Measurements from ENCODE around the gene ZNF100. TPM values are rescaled to one million over a fixed set of nuclear protein-coding genes. Genes with fewer than 3 reads are reported as not detected.
"Not testable (repeated sequence)": the region's sequence is repeated elsewhere in the genome, so short reads cannot be mapped to it uniquely, and the experiment has no call there.

ZNF100 gene
- total and polyA plus RNA-seq, 2 experiments from 2014 or later: 2.6 to 4.1 TPM

GRCh38 chr19:21786936-21787335 lies 19.6 kb upstream of the ZNF100 start:
- Histone ChIP-seq H3K9me3 (ENCODE audit: low read depth) (no peaks in the 10 kb centered on the region), H3K9ac (no peak overlapping the region), H3K27ac (no peak overlapping the region), H3K4me3 (no peak overlapping the region), H3K4me2 (ENCODE audit: unreplicated experiment) (no peak overlapping the region), H3F3A (ENCODE audit: insufficient read depth) (no peaks in the 10 kb centered on the region), H2AFZ (no peak overlapping the region), H3K79me2 (ENCODE audit: insufficient read depth) (no peaks in the 10 kb centered on the region), H3K9me2 (ENCODE audit: insufficient read depth) (no peaks in the 10 kb centered on the region), H4K20me1 (ENCODE audit: insufficient read depth) (no peaks in the 10 kb centered on the region), H3K36me3 (ENCODE audit: low read depth) (no peaks in the 10 kb centered on the region), H3K4me1 (ENCODE audit: insufficient read depth) (no peaks in the 10 kb centered on the region), H3K27me3 (replicated peaks; ENCODE audit: insufficient read depth) (no peaks in the 10 kb centered on the region)
- in situ Hi-C loops (cut with MboI): no loop called here
- 52 to 59% methylated on average over 3 of the region's 3 CpGs for WGBS, 2 experiments (ENCODE audit: low coverage in 1 of 2, low lambda C conversion rate in 2 of 2, missing lambda C conversion rate in 2 of 2)
- no peak for TF ChIP-seq EZH2phosphoT487 (IDR thresholded peaks at IDR 0.05; ENCODE audit: insufficient read depth, low read depth)
- TF ChIP-seq EZH2 (IDR thresholded peaks at IDR 0.05; ENCODE audit: insufficient read depth, poor library complexity, severe bottlenecking): no peak
- no peak for DNase-seq

DNA sequence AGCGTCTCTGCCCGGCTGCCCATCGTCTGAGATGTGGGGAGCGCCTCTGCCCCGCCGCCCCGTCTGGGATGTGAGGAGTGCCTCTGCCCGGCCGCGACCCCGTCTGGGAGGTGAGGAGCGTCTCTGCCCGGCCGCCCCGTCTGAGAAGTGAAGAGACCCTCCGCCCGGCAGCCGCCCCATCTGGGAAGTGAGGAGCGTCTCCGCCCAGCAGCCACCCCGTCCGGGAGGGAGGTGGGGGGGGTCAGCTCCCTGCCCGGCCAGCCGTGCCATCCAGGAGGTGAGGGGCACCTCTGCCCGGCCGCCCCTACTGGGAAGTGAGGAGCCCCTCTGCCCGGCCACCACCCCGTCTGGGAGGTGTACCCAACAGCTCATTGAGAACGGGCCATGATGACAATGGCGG lies 8.4 kb upstream of the ZNF100 start:
- H3K4me1 ChIP-seq (ENCODE audit: insufficient read depth); H3K4me2 ChIP-seq (ENCODE audit: unreplicated experiment); in situ Hi-C loops (cut with MboI); H4K20me1 ChIP-seq (ENCODE audit: insufficient read depth); H3K79me2 ChIP-seq (ENCODE audit: insufficient read depth); H3K27me3 ChIP-seq (replicated peaks; ENCODE audit: insufficient read depth); H3K9me3 ChIP-seq (ENCODE audit: low read depth); DNase-seq; H3F3A ChIP-seq (ENCODE audit: insufficient read depth); H3K36me3 ChIP-seq (ENCODE audit: low read depth); H2AFZ ChIP-seq; H3K9ac ChIP-seq; H3K4me3 ChIP-seq; H3K9me2 ChIP-seq (ENCODE audit: insufficient read depth); H3K27ac ChIP-seq: not testable (repeated sequence)
- 67 to 68% methylated on average over 13 to 17 of the region's 30 CpGs for WGBS, 2 experiments (ENCODE audit: low coverage in 1 of 2, low lambda C conversion rate in 2 of 2, missing lambda C conversion rate in 2 of 2)

GRCh38 chr19:21766705-21767064 lies 694 bp downstream of the ZNF100 start:
- H4K20me1 ChIP-seq (ENCODE audit: insufficient read depth); H3K36me3 ChIP-seq (ENCODE audit: low read depth); H3F3A ChIP-seq (ENCODE audit: insufficient read depth); H3K9me3 ChIP-seq (ENCODE audit: low read depth); H3K9me2 ChIP-seq (ENCODE audit: insufficient read depth); in situ Hi-C loops (cut with MboI); H3K4me1 ChIP-seq (ENCODE audit: insufficient read depth); H3K27me3 ChIP-seq (replicated peaks; ENCODE audit: insufficient read depth); DNase-seq: not testable (repeated sequence)
- Histone ChIP-seq H3K4me2 (ENCODE audit: unreplicated experiment) (peak overlapping the region; percentile 79), H3K79me2 (ENCODE audit: insufficient read depth) (peaks cover 13% of the 10 kb centered on the region), H2AFZ (peak overlapping the region; percentile 93), H3K27ac (peak overlapping the region; percentile 89), H3K4me3 (peak overlapping the region; percentile 78), H3K9ac (peak overlapping the region; percentile 97)
- 1% methylated on average over 19 of the region's 19 CpGs for whole genome bisulfite sequencing, 2 experiments (ENCODE audit: low coverage in 1 of 2, low lambda C conversion rate in 2 of 2, missing lambda C conversion rate in 2 of 2)

DNA sequence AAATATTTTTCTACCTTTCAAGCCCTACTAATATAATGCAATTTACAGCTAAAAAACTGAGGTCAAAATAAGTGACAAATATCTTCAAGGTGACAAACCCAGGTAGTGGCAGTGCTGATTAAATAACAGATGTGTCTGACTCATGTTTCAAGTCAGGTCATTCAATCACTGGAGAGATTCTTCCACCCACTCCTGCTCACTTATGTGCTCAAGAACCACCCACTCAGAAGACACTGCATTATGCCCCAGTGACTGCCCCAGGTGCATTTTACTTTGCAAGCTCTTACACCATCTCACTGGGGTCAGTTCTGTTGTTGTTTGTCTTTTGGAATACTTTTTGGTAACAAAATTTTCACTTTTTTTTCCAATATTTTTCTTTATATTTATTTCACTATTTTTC lies 2.2 kb downstream of the ZNF100 start:
- Histone ChIP-seq H2AFZ (no peak overlapping the region), H3K4me2 (ENCODE audit: unreplicated experiment) (no peak overlapping the region), H3F3A (ENCODE audit: insufficient read depth) (no peaks in the 10 kb centered on the region), H3K36me3 (ENCODE audit: low read depth) (no peaks in the 10 kb centered on the region; the same call in 1 of the 2 replicates), H3K9me2 (ENCODE audit: insufficient read depth) (no peaks in the 10 kb centered on the region), H3K79me2 (ENCODE audit: insufficient read depth) (peaks cover 13% of the 10 kb centered on the region), H3K4me1 (ENCODE audit: insufficient read depth) (peaks cover 6% of the 10 kb centered on the region; the same call in 1 of the 2 replicates), H3K4me3 (no peak overlapping the region), H3K27me3 (replicated peaks; ENCODE audit: insufficient read depth) (no peaks in the 10 kb centered on the region), H3K27ac (no peak overlapping the region), H3K9me3 (ENCODE audit: low read depth) (no peaks in the 10 kb centered on the region), H3K9ac (no peak overlapping the region), H4K20me1 (ENCODE audit: insufficient read depth) (no peaks in the 10 kb centered on the region)
- in situ Hi-C loops (cut with MboI): no loop called here
- DNase-seq: peak; percentile 11
- TF ChIP-seq EZH2 (IDR thresholded peaks at IDR 0.05; ENCODE audit: insufficient read depth, poor library complexity, severe bottlenecking) (no peak), EZH2phosphoT487 (IDR thresholded peaks at IDR 0.05; ENCODE audit: insufficient read depth, low read depth) (no peak)

DNA sequence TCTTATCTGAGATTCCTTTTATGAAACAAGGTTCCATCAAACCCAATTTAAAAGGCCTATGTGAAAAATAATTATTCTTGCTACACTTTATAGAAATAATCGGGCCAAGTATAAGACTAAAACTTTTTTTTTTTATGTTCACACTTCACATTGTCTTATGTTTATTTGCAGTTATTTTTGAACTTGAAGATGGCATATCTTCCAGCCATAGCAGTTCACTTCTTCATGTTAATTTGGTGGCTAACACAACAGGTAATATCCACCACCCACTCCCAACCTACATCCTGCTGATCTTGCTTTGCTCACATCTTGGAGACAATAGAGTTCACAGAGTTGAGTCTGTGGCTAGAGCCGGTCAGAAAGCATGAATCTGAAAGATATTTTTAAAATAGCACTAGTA lies 5.8 kb downstream of the ZNF100 start:
- H3K27me3 ChIP-seq (replicated peaks; ENCODE audit: insufficient read depth); H3K4me2 ChIP-seq (ENCODE audit: unreplicated experiment); H3F3A ChIP-seq (ENCODE audit: insufficient read depth); in situ Hi-C loops (cut with MboI); H3K9ac ChIP-seq; H4K20me1 ChIP-seq (ENCODE audit: insufficient read depth); H2AFZ ChIP-seq; H3K27ac ChIP-seq; H3K9me3 ChIP-seq (ENCODE audit: low read depth); H3K9me2 ChIP-seq (ENCODE audit: insufficient read depth); DNase-seq; H3K4me1 ChIP-seq (ENCODE audit: insufficient read depth); H3K36me3 ChIP-seq (ENCODE audit: low read depth); H3K4me3 ChIP-seq: not testable (repeated sequence)
- H3K79me2 ChIP-seq (ENCODE audit: insufficient read depth): peaks cover 13% of the 10 kb centered on the region
- WGBS, 2 experiments (ENCODE audit: low coverage in 1 of 2, low lambda C conversion rate in 2 of 2, missing lambda C conversion rate in 2 of 2): 48 to 50% methylated on average over 2 of the region's 2 CpGs

Measured in GM23248 (cell line).